Measurements from ENCODE around the gene SAMD11.

The SAMD11 gene

GRCh38 chr1:919271-919872, 4.4 kb upstream of the SAMD11 start:
- H3K9me3 ChIP-seq (ENCODE audit: insufficient read depth, low read length), result no peaks in the 10 kb centered on the region; the same call in 1 of the 2 replicates
- H3K4me1 ChIP-seq (ENCODE audit: insufficient read depth, insufficient read length), result peaks cover 14% of the 10 kb centered on the region
- no peaks in the 10 kb centered on the region for H3K36me3 ChIP-seq (ENCODE audit: insufficient read depth, insufficient read length, low read length)
- no peak overlapping the region for H3K4me3 ChIP-seq (ENCODE audit: insufficient read length, low read depth)
- peaks cover 89% of the 10 kb centered on the region for H3K27me3 ChIP-seq (ENCODE audit: insufficient read depth, insufficient read length)
- no peak overlapping the region for H3K9ac ChIP-seq (ENCODE audit: insufficient read length, low read depth)
- TF ChIP-seq SUZ12 (IDR thresholded peaks at IDR 0.05; ENCODE audit: extremely low read depth, insufficient read depth, insufficient read length), result no peak
- no peak for TF ChIP-seq ZNF274 (IDR thresholded peaks at IDR 0.05; ENCODE audit: low read depth, low read length)
- TF ChIP-seq YY1 (IDR thresholded peaks at IDR 0.05; ENCODE audit: insufficient read depth, insufficient read length), result no peak
- DNase-seq (ENCODE audit: low read depth, low spot score), result no peak

GRCh38 chr1:920010-920409, 3.7 kb upstream of the SAMD11 start:
- Histone ChIP-seq H3K9me3 (ENCODE audit: insufficient read depth, low read length) (no peaks in the 10 kb centered on the region; the same call in 1 of the 2 replicates), H3K27me3 (ENCODE audit: insufficient read depth, insufficient read length) (peaks cover 94% of the 10 kb centered on the region), H3K36me3 (ENCODE audit: insufficient read depth, insufficient read length, low read length) (no peaks in the 10 kb centered on the region), H3K4me3 (ENCODE audit: insufficient read length, low read depth) (no peak overlapping the region), H3K9ac (ENCODE audit: insufficient read length, low read depth) (peak overlapping the region; percentile 17), H3K4me1 (ENCODE audit: insufficient read depth, insufficient read length) (peaks cover 14% of the 10 kb centered on the region)
- TF ChIP-seq YY1 (IDR thresholded peaks at IDR 0.05; ENCODE audit: insufficient read depth, insufficient read length) (no peak), ZNF274 (IDR thresholded peaks at IDR 0.05; ENCODE audit: low read depth, low read length) (no peak), SUZ12 (IDR thresholded peaks at IDR 0.05; ENCODE audit: extremely low read depth, insufficient read depth, insufficient read length) (no peak)
- no peak for DNase-seq (ENCODE audit: low read depth, low spot score)

GRCh38 chr1:920521-920920, 3.2 kb upstream of the SAMD11 start:
- no peak for DNase-seq (ENCODE audit: low read depth, low spot score)
- no peaks in the 10 kb centered on the region; the same call in 1 of the 2 replicates for H3K9me3 ChIP-seq (ENCODE audit: insufficient read depth, low read length)
- peak overlapping the region; percentile 17 for H3K9ac ChIP-seq (ENCODE audit: insufficient read length, low read depth)
- peaks cover 94% of the 10 kb centered on the region for H3K27me3 ChIP-seq (ENCODE audit: insufficient read depth, insufficient read length)
- TF ChIP-seq ZNF274 (IDR thresholded peaks at IDR 0.05; ENCODE audit: low read depth, low read length), result no peak
- no peak for TF ChIP-seq YY1 (IDR thresholded peaks at IDR 0.05; ENCODE audit: insufficient read depth, insufficient read length)
- no peak for TF ChIP-seq SUZ12 (IDR thresholded peaks at IDR 0.05; ENCODE audit: extremely low read depth, insufficient read depth, insufficient read length)
- peaks cover 14% of the 10 kb centered on the region for H3K4me1 ChIP-seq (ENCODE audit: insufficient read depth, insufficient read length)
- no peaks in the 10 kb centered on the region for H3K36me3 ChIP-seq (ENCODE audit: insufficient read depth, insufficient read length, low read length)
- H3K4me3 ChIP-seq (ENCODE audit: insufficient read length, low read depth), result no peak overlapping the region

- H3K9me3 ChIP-seq (ENCODE audit: insufficient read depth, low read length), result no peaks in the 10 kb centered on the region
- TF ChIP-seq SUZ12 (IDR thresholded peaks at IDR 0.05; ENCODE audit: extremely low read depth, insufficient read depth, insufficient read length), result no peak
- no peak for TF ChIP-seq YY1 (IDR thresholded peaks at IDR 0.05; ENCODE audit: insufficient read depth, insufficient read length)
- no peak for TF ChIP-seq ZNF274 (IDR thresholded peaks at IDR 0.05; ENCODE audit: low read depth, low read length)
- H3K4me1 ChIP-seq (ENCODE audit: insufficient read depth, insufficient read length), result peaks cover 16% of the 10 kb centered on the region
- peak; percentile 59 for DNase-seq (ENCODE audit: low read depth, low spot score)
- peaks cover 94% of the 10 kb centered on the region for H3K27me3 ChIP-seq (ENCODE audit: insufficient read depth, insufficient read length)
- peak overlapping the region; percentile 16 for H3K9ac ChIP-seq (ENCODE audit: insufficient read length, low read depth)
- H3K4me3 ChIP-seq (ENCODE audit: insufficient read length, low read depth), result no peak overlapping the region
- H3K36me3 ChIP-seq (ENCODE audit: insufficient read depth, insufficient read length, low read length), result no peaks in the 10 kb centered on the region
These were observed 2.5 kb upstream of the SAMD11 start for GRCh38 chr1:921011-921837.

GRCh38 chr1:923991-924655, 400 bp downstream of the SAMD11 start:
- H3K9me3 ChIP-seq (ENCODE audit: insufficient read depth, low read length), result no peaks in the 10 kb centered on the region
- H3K4me1 ChIP-seq (ENCODE audit: insufficient read depth, insufficient read length), result peaks cover 18% of the 10 kb centered on the region
- H3K4me3 ChIP-seq (ENCODE audit: insufficient read length, low read depth), result peak overlapping the region; percentile 51
- no peak for DNase-seq (ENCODE audit: low read depth, low spot score)
- TF ChIP-seq SUZ12 (IDR thresholded peaks at IDR 0.05; ENCODE audit: extremely low read depth, insufficient read depth, insufficient read length) (no peak), YY1 (IDR thresholded peaks at IDR 0.05; ENCODE audit: insufficient read depth, insufficient read length) (no peak)
- H3K27me3 ChIP-seq (ENCODE audit: insufficient read depth, insufficient read length), result peaks cover 91% of the 10 kb centered on the region
- H3K36me3 ChIP-seq (ENCODE audit: insufficient read depth, insufficient read length, low read length), result no peaks in the 10 kb centered on the region
- H3K9ac ChIP-seq (ENCODE audit: insufficient read length, low read depth), result peak overlapping the region; percentile 67

GRCh38 chr1:924656-925560, 1.2 kb downstream of the SAMD11 start:
- TF ChIP-seq SUZ12 (IDR thresholded peaks at IDR 0.05; ENCODE audit: extremely low read depth, insufficient read depth, insufficient read length), result no peak
- no peak for TF ChIP-seq ZNF274 (IDR thresholded peaks at IDR 0.05; ENCODE audit: low read depth, low read length)
- no peak for TF ChIP-seq YY1 (IDR thresholded peaks at IDR 0.05; ENCODE audit: insufficient read depth, insufficient read length)
- no peak for DNase-seq (ENCODE audit: low read depth, low spot score)
- Histone ChIP-seq H3K36me3 (ENCODE audit: insufficient read depth, insufficient read length, low read length) (no peaks in the 10 kb centered on the region), H3K27me3 (ENCODE audit: insufficient read depth, insufficient read length) (peaks cover 90% of the 10 kb centered on the region), H3K9ac (ENCODE audit: insufficient read length, low read depth) (peak overlapping the region; percentile 67), H3K9me3 (ENCODE audit: insufficient read depth, low read length) (no peaks in the 10 kb centered on the region), H3K4me3 (ENCODE audit: insufficient read length, low read depth) (peak overlapping the region; percentile 51), H3K4me1 (ENCODE audit: insufficient read depth, insufficient read length) (peaks cover 18% of the 10 kb centered on the region)
